Activated naive CD8-positive, alpha-beta T cell treated with anti-CD3 and anti-CD28 coated beads for 36 hours (primary cell): ENCODE data around the gene TFAM. TPM values are rescaled to one million over a fixed set of nuclear protein-coding genes. Genes with fewer than 3 reads are reported as not detected.

Source experiments
- DNase-seq: peaks from one replicate; pipeline ENCODE4 v3.0.0; 2021
- H3K27ac Mint-ChIP-seq: one replicate; pipeline ENCODE4 v1.8.0; 2022; ENCODE audit warnings: mild to moderate bottlenecking, moderate library complexity, mixed read lengths
- H3K27me3 Mint-ChIP-seq: one replicate; pipeline ENCODE4 v1.8.0; 2022; ENCODE audit warnings: mild to moderate bottlenecking, mixed read lengths
- H3K36me3 Mint-ChIP-seq: one replicate; pipeline ENCODE4 v1.8.0; 2021; ENCODE audit warnings: mild to moderate bottlenecking, mixed read lengths
- H3K4me1 Mint-ChIP-seq: one replicate; pipeline ENCODE4 v1.8.0; 2021; ENCODE audit warnings: mixed read lengths
- H3K4me3 Mint-ChIP-seq: one replicate; pipeline ENCODE4 v1.8.0; 2022; ENCODE audit warnings: mild to moderate bottlenecking, moderate library complexity, mixed read lengths
- H3K9me3 Mint-ChIP-seq: one replicate; pipeline ENCODE4 v1.8.0; 2022; ENCODE audit warnings: mixed read lengths
- total RNA-seq, 2 experiments: library from RNA; stranded (reverse); gene quantifications; one replicate each; pipeline ENCODE4 v1.2.3, GENCODE V29; 2021

TFAM gene
- total RNA-seq, 2 experiments from 2014 or later, result 153 to 159 TPM

GRCh38 chr10:58360412-58361004 lies 24.7 kb upstream of the TFAM start:
- H3K4me3 Mint-ChIP-seq, result no peak overlapping the region
- no peaks in the 10 kb centered on the region for H3K27me3 Mint-ChIP-seq
- no peaks in the 10 kb centered on the region for H3K9me3 Mint-ChIP-seq
- DNase-seq, result no peak
- peaks cover 20% of the 10 kb centered on the region for H3K36me3 Mint-ChIP-seq
- no peak overlapping the region for H3K27ac Mint-ChIP-seq
- peaks cover 24% of the 10 kb centered on the region for H3K4me1 Mint-ChIP-seq

- no peaks in the 10 kb centered on the region for H3K9me3 Mint-ChIP-seq
- peaks cover 24% of the 10 kb centered on the region for H3K4me1 Mint-ChIP-seq
- DNase-seq, result no peak
- no peak overlapping the region for H3K4me3 Mint-ChIP-seq
- H3K27ac Mint-ChIP-seq, result no peak overlapping the region
- H3K27me3 Mint-ChIP-seq, result no peaks in the 10 kb centered on the region
- H3K36me3 Mint-ChIP-seq, result peaks cover 20% of the 10 kb centered on the region
These were observed 23.9 kb upstream of the TFAM start for GRCh38 chr10:58361353-58361752.

- no peak for DNase-seq
- Mint-ChIP-seq H3K4me3 (no peak overlapping the region), H3K9me3 (no peaks in the 10 kb centered on the region), H3K4me1 (peaks cover 19% of the 10 kb centered on the region), H3K27me3 (no peaks in the 10 kb centered on the region), H3K36me3 (peaks cover 20% of the 10 kb centered on the region), H3K27ac (no peak overlapping the region)
These were observed 23.0 kb upstream of the TFAM start for GRCh38 chr10:58362027-58362789.

- no peak overlapping the region for H3K27ac Mint-ChIP-seq
- no peak for DNase-seq
- no peak overlapping the region for H3K4me3 Mint-ChIP-seq
- peaks cover 13% of the 10 kb centered on the region for H3K36me3 Mint-ChIP-seq
- H3K27me3 Mint-ChIP-seq, result no peaks in the 10 kb centered on the region
- H3K4me1 Mint-ChIP-seq, result no peaks in the 10 kb centered on the region
- no peaks in the 10 kb centered on the region for H3K9me3 Mint-ChIP-seq
These were observed 18.1 kb upstream of the TFAM start for GRCh38 chr10:58367069-58367468.

GRCh38 chr10:58371473-58371872 lies 13.7 kb upstream of the TFAM start:
- H3K4me3 Mint-ChIP-seq, result no peak overlapping the region
- H3K27me3 Mint-ChIP-seq, result no peaks in the 10 kb centered on the region

GRCh38 chr10:58372607-58373441 lies 12.4 kb upstream of the TFAM start:
- Mint-ChIP-seq H3K9me3 (no peaks in the 10 kb centered on the region), H3K27me3 (no peaks in the 10 kb centered on the region), H3K4me1 (no peaks in the 10 kb centered on the region), H3K36me3 (no peaks in the 10 kb centered on the region), H3K27ac (no peak overlapping the region), H3K4me3 (no peak overlapping the region)
- no peak for DNase-seq

More at GRCh38 chr10:58371473-58371872, 13.7 kb upstream of the TFAM start:
- no peak for DNase-seq
- H3K36me3 Mint-ChIP-seq, result no peaks in the 10 kb centered on the region
- no peaks in the 10 kb centered on the region for H3K4me1 Mint-ChIP-seq
- H3K27ac Mint-ChIP-seq, result no peak overlapping the region
- no peaks in the 10 kb centered on the region for H3K9me3 Mint-ChIP-seq

- no peak for DNase-seq
- Mint-ChIP-seq H3K9me3 (no peaks in the 10 kb centered on the region), H3K27me3 (no peaks in the 10 kb centered on the region), H3K4me3 (no peak overlapping the region), H3K27ac (no peak overlapping the region), H3K36me3 (no peaks in the 10 kb centered on the region), H3K4me1 (no peaks in the 10 kb centered on the region)
These were observed 11.8 kb upstream of the TFAM start for GRCh38 chr10:58373442-58373827.

GRCh38 chr10:58382489-58382995 lies 2.7 kb upstream of the TFAM start:
- Mint-ChIP-seq H3K27ac (no peak overlapping the region), H3K4me3 (no peak overlapping the region), H3K4me1 (peaks cover 19% of the 10 kb centered on the region), H3K9me3 (no peaks in the 10 kb centered on the region), H3K27me3 (no peaks in the 10 kb centered on the region), H3K36me3 (peaks cover 21% of the 10 kb centered on the region)
- no peak for DNase-seq

- Mint-ChIP-seq H3K27me3 (no peaks in the 10 kb centered on the region), H3K27ac (no peak overlapping the region), H3K36me3 (peaks cover 25% of the 10 kb centered on the region), H3K4me1 (peaks cover 25% of the 10 kb centered on the region), H3K4me3 (peak overlapping the region; percentile 100), H3K9me3 (no peaks in the 10 kb centered on the region)
- DNase-seq, result no peak
These were observed 1.1 kb upstream of the TFAM start for GRCh38 chr10:58384095-58384494.

GRCh38 chr10:58384544-58384998 lies 639 bp upstream of the TFAM start:
- DNase-seq, result no peak

GRCh38 chr10:58385784-58386112 lies 538 bp downstream of the TFAM start:
- no peaks in the 10 kb centered on the region for H3K9me3 Mint-ChIP-seq
- H3K4me1 Mint-ChIP-seq, result peaks cover 34% of the 10 kb centered on the region
- peak overlapping the region; percentile 100 for H3K4me3 Mint-ChIP-seq
- H3K27me3 Mint-ChIP-seq, result no peaks in the 10 kb centered on the region
- peak; percentile 14 for DNase-seq
- peak overlapping the region; percentile 96 for H3K27ac Mint-ChIP-seq
- peaks cover 31% of the 10 kb centered on the region for H3K36me3 Mint-ChIP-seq

More at GRCh38 chr10:58384544-58384998, 639 bp upstream of the TFAM start:
- Mint-ChIP-seq H3K27ac (peak overlapping the region; percentile 96), H3K4me1 (peaks cover 28% of the 10 kb centered on the region), H3K27me3 (no peaks in the 10 kb centered on the region), H3K9me3 (no peaks in the 10 kb centered on the region), H3K36me3 (peaks cover 28% of the 10 kb centered on the region), H3K4me3 (peak overlapping the region; percentile 100)

GRCh38 chr10:58389024-58389423 lies 3.8 kb downstream of the TFAM start:
- no peaks in the 10 kb centered on the region for H3K9me3 Mint-ChIP-seq
- no peak overlapping the region for H3K27ac Mint-ChIP-seq
- H3K4me1 Mint-ChIP-seq, result peaks cover 41% of the 10 kb centered on the region
- no peak overlapping the region for H3K4me3 Mint-ChIP-seq
- no peaks in the 10 kb centered on the region for H3K27me3 Mint-ChIP-seq
- DNase-seq, result no peak
- H3K36me3 Mint-ChIP-seq, result peaks cover 43% of the 10 kb centered on the region

- no peak overlapping the region for H3K27ac Mint-ChIP-seq
- H3K36me3 Mint-ChIP-seq, result peaks cover 45% of the 10 kb centered on the region
- no peak overlapping the region for H3K4me3 Mint-ChIP-seq
These were observed 8.1 kb downstream of the TFAM start for GRCh38 chr10:58393317-58393716.

GRCh38 chr10:58394471-58394870 lies 9.3 kb downstream of the TFAM start:
- no peaks in the 10 kb centered on the region for H3K9me3 Mint-ChIP-seq
- H3K36me3 Mint-ChIP-seq, result peaks cover 42% of the 10 kb centered on the region
- no peaks in the 10 kb centered on the region for H3K27me3 Mint-ChIP-seq
- no peak for DNase-seq
- peaks cover 24% of the 10 kb centered on the region for H3K4me1 Mint-ChIP-seq
- H3K27ac Mint-ChIP-seq, result no peak overlapping the region
- H3K4me3 Mint-ChIP-seq, result no peak overlapping the region

More at GRCh38 chr10:58393317-58393716, 8.1 kb downstream of the TFAM start:
- H3K4me1 Mint-ChIP-seq, result peaks cover 29% of the 10 kb centered on the region
- H3K27me3 Mint-ChIP-seq, result no peaks in the 10 kb centered on the region
- no peak for DNase-seq
- H3K9me3 Mint-ChIP-seq, result no peaks in the 10 kb centered on the region

- H3K4me1 Mint-ChIP-seq, result peaks cover 18% of the 10 kb centered on the region
- H3K36me3 Mint-ChIP-seq, result peaks cover 44% of the 10 kb centered on the region
- no peak for DNase-seq
- no peak overlapping the region for H3K27ac Mint-ChIP-seq
- H3K9me3 Mint-ChIP-seq, result no peaks in the 10 kb centered on the region
- H3K27me3 Mint-ChIP-seq, result no peaks in the 10 kb centered on the region
- no peak overlapping the region for H3K4me3 Mint-ChIP-seq
These were observed 10.8 kb downstream of the TFAM start for GRCh38 chr10:58396057-58396456.
